ENCODE results near the gene BRWD1. TPM values are rescaled to one million over a fixed set of nuclear protein-coding genes. Genes with fewer than 3 reads are reported as not detected.
A peak's percentile ranks its signal among the peaks of the same experiment; 100 is the strongest.

BRWD1 gene
- total and polyA plus RNA-seq, 7 experiments from 2014 or later = 27.4 to 108 (median 77.9) TPM

GRCh38 chr21:39193380-39193779 lies 120.1 kb downstream of the BRWD1 start:
- H3K9me3 ChIP-seq (ENCODE audit: control insufficient read depth in 2 of 3, low read length in 3 of 3) = no peaks in the 10 kb centered on the region
- Mint-ChIP-seq H3K36me3 (peaks cover 11 to 36% (median 31%) of the 10 kb centered on the region in 5 donors), H3K4me3 (no peak overlapping the region), H3K27me3 (no peaks in the 10 kb centered on the region), H3K4me1 (peaks cover 12 to 48% (median 27%) of the 10 kb centered on the region in 7 donors), H3K27ac (no peak overlapping the region), H3K9me3 (no peaks in the 10 kb centered on the region)
- ChIA-PET CTCF (no interaction called here), POLR2A (no interaction called here)
- DNase-seq (no peak), ATAC-seq (no peak)
- no peaks in the 10 kb centered on the region for H3K27me3 ChIP-seq (ENCODE audit: control insufficient read depth in 2 of 2, insufficient read depth in 2 of 2, low read length in 2 of 2)
- intact Hi-C loops (cut with micrococcal nuclease) = loop anchor here in 1 of 2 donors (2.0 to 5.0 kb wide), 2 partner anchors 17 to 89 kb away; no protein-coding TSS in a partner anchor
- H3K4me3 ChIP-seq (ENCODE audit: low read length) = no peak overlapping the region
- H3K4me1 ChIP-seq (ENCODE audit: control insufficient read depth in 2 of 2, insufficient read depth in 2 of 2, low read length in 2 of 2) = peaks cover 0 to 7% of the 10 kb centered on the region in 2 donors
- H3K36me3 ChIP-seq (ENCODE audit: control insufficient read depth in 2 of 3, insufficient read depth in 3 of 3, low read length in 3 of 3) = peaks cover 0 to 32% (median 8%) of the 10 kb centered on the region in 3 experiments
- H3K27ac ChIP-seq (ENCODE audit: low read depth, low read length) = no peak overlapping the region

DNA sequence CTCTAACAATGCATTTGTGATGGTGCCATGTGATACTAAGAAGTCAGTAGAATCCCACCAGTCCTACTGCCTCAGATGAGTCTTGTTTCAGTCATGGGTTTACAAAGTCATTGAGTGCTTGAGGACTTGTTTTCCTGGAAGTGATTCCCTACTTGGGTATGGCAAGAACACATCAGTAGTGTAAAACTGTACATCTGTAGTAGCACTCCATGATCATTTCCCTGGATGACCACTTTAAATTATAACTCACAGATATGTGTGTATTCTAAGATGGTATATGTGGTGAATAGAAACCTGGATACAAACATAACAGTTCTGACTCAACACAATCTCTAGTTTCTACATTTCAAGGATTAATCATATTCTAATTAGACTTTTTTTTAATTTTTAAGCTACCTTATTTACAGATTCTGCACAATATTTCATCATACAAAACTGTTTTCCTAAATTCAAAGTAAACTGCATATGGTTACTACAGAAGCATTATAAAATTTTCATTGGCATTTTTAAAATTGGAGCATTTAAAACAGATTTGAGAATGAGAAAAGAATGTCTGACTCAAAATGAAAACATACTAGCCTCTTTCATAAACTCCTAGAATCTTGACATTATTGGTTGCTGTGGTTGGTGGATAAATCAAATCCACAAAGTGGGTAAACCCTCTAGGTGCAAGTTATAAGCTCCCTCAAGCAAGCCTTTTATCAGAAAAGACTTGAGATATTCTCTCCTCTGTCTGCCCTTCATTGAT lies 123.4 kb downstream of the BRWD1 start:
- ChIA-PET POLR2A (interaction anchor here (0.7 kb wide), 1 partner anchor 157 kb away, joined by 6 read pairs; no protein-coding TSS in a partner anchor), CTCF (no interaction called here)
- peak overlapping the region in 1 of 10 donors; percentile 19 for H3K4me3 Mint-ChIP-seq
- no peak overlapping the region for H3K27ac ChIP-seq (ENCODE audit: low read depth, low read length)
- no peak overlapping the region for H3K4me3 ChIP-seq (ENCODE audit: low read length)
- H3K4me1 ChIP-seq (ENCODE audit: control insufficient read depth in 2 of 2, insufficient read depth in 2 of 2, low read length in 2 of 2) = no peaks in the 10 kb centered on the region
- H3K27me3 Mint-ChIP-seq = no peaks in the 10 kb centered on the region
- peaks cover 0 to 10% (median 0%) of the 10 kb centered on the region in 3 experiments for H3K36me3 ChIP-seq (ENCODE audit: control insufficient read depth in 2 of 3, insufficient read depth in 3 of 3, low read length in 3 of 3)
- H3K27me3 ChIP-seq (ENCODE audit: control insufficient read depth in 2 of 2, insufficient read depth in 2 of 2, low read length in 2 of 2) = no peaks in the 10 kb centered on the region
- peaks cover 2 to 54% (median 26%) of the 10 kb centered on the region in 7 donors for H3K4me1 Mint-ChIP-seq
- H3K9me3 Mint-ChIP-seq = no peaks in the 10 kb centered on the region
- ATAC-seq (no peak), DNase-seq (no peak)
- intact Hi-C loops (cut with micrococcal nuclease) = loop anchor here (5.0 to 10.0 kb wide), 3 partner anchors 92 to 1925 kb away; partner anchors contain the start of genes DYRK1A (in 1 of the 2) and VPS26C (in 1 of the 2)
- peaks cover 0 to 16% (median 7%) of the 10 kb centered on the region in 5 donors for H3K36me3 Mint-ChIP-seq
- peak overlapping the region in 3 of 9 donors; percentile 20 to 64 (median 23) for H3K27ac Mint-ChIP-seq
- H3K9me3 ChIP-seq (ENCODE audit: control insufficient read depth in 2 of 3, low read length in 3 of 3) = no peaks in the 10 kb centered on the region

GRCh38 chr21:39188521-39189139 lies 124.8 kb downstream of the BRWD1 start:
- Histone ChIP-seq H3K27me3 (ENCODE audit: control insufficient read depth in 2 of 2, insufficient read depth in 2 of 2, low read length in 2 of 2) (no peaks in the 10 kb centered on the region), H3K27ac (ENCODE audit: low read depth, low read length) (no peak overlapping the region), H3K4me3 (ENCODE audit: low read length) (no peak overlapping the region), H3K4me1 (ENCODE audit: control insufficient read depth in 2 of 2, insufficient read depth in 2 of 2, low read length in 2 of 2) (peaks cover 0 to 6% of the 10 kb centered on the region in 2 donors), H3K9me3 (ENCODE audit: control insufficient read depth in 2 of 3, low read length in 3 of 3) (no peaks in the 10 kb centered on the region), H3K36me3 (ENCODE audit: control insufficient read depth in 2 of 3, insufficient read depth in 3 of 3, low read length in 3 of 3) (peaks cover 0 to 4% (median 0%) of the 10 kb centered on the region in 3 experiments)
- ChIA-PET CTCF (no interaction called here), POLR2A (interaction anchor here (0.5 to 0.6 kb wide), 2 partner anchors 24 to 108 kb away, joined by 3 to 4 read pairs; no protein-coding TSS in a partner anchor)
- peaks cover 12 to 55% (median 35%) of the 10 kb centered on the region in 7 donors for H3K4me1 Mint-ChIP-seq
- H3K9me3 Mint-ChIP-seq = no peaks in the 10 kb centered on the region
- H3K4me3 Mint-ChIP-seq = no peak overlapping the region
- H3K36me3 Mint-ChIP-seq = peaks cover 0 to 11% (median 0%) of the 10 kb centered on the region in 5 donors
- peak overlapping the region in 7 of 9 donors; percentile 38 to 76 (median 55) for H3K27ac Mint-ChIP-seq
- no peaks in the 10 kb centered on the region for H3K27me3 Mint-ChIP-seq
- intact Hi-C loops (cut with micrococcal nuclease) = loop anchor here in 1 of 2 donors (10.0 kb wide), 2 partner anchors 1824 to 1924 kb away; partner anchors contain the start of genes DYRK1A and VPS26C
- DNase-seq (no peak), ATAC-seq (no peak)

DNA sequence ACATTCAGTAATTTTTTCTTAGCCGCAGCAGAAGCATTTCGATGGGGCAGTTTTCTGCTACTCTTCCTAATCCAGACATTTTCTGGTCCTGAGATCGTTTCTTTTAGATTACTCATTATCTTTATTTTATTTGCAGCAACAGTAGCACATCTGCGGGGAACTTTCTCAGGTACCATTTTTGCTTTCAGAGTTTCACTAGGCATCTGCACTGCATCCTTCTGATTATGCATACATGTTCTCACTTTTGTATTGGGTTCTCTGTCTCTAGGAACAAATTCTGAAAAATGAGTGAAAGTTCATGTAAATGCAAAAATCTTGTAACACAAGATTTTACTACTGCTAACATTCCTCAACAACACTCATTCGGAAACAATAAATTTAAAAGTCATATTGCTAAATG lies 126.3 kb downstream of the BRWD1 start:
- H3K27me3 ChIP-seq (ENCODE audit: control insufficient read depth in 2 of 2, insufficient read depth in 2 of 2, low read length in 2 of 2) = no peaks in the 10 kb centered on the region
- Mint-ChIP-seq H3K36me3 (peaks cover 0 to 11% (median 0%) of the 10 kb centered on the region in 5 donors), H3K9me3 (peaks cover 0 to 2% (median 0%) of the 10 kb centered on the region in 11 donors), H3K27ac (peak overlapping the region in 7 of 9 donors; percentile 25 to 76 (median 63)), H3K4me3 (no peak overlapping the region), H3K4me1 (peaks cover 17 to 51% (median 39%) of the 10 kb centered on the region in 7 donors), H3K27me3 (no peaks in the 10 kb centered on the region)
- H3K27ac ChIP-seq (ENCODE audit: low read depth, low read length) = no peak overlapping the region
- ChIA-PET CTCF (no interaction called here), POLR2A (interaction anchor here (0.6 kb wide), 1 partner anchor 79 kb away, joined by 3 read pairs; no protein-coding TSS in a partner anchor)
- ATAC-seq (no peak), DNase-seq (no peak)
- H3K4me1 ChIP-seq (ENCODE audit: control insufficient read depth in 2 of 2, insufficient read depth in 2 of 2, low read length in 2 of 2) = peaks cover 4 to 9% of the 10 kb centered on the region in 2 donors
- intact Hi-C loops (cut with micrococcal nuclease) = loop anchor here in 1 of 2 donors (10.0 kb wide), 2 partner anchors 1822 to 1922 kb away; partner anchors contain the start of genes DYRK1A and VPS26C
- peaks cover 0 to 11% (median 0%) of the 10 kb centered on the region in 3 experiments for H3K36me3 ChIP-seq (ENCODE audit: control insufficient read depth in 2 of 3, insufficient read depth in 3 of 3, low read length in 3 of 3)
- H3K9me3 ChIP-seq (ENCODE audit: control insufficient read depth in 2 of 3, low read length in 3 of 3) = no peaks in the 10 kb centered on the region
- no peak overlapping the region for H3K4me3 ChIP-seq (ENCODE audit: low read length)

DNA sequence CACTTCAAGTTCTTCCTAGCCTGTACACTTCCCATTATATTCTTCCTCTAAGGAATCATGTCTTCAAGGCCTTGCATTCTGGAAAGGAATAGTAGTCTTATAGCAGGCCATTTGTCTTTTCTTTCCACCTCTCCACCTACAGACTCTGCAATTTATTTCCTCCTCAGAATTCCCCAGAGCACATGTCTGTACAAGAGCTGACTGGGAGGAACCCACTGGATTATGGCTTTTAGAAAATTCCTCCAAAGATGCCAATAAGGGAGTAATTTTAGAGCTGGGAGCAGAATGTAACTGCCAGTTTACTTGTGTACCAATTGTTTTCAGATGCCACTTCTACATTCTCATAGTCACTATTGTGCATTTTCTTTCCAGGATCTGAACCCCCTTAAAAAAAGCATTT lies 126.8 kb downstream of the BRWD1 start:
- intact Hi-C loops (cut with micrococcal nuclease) = loop anchor here in 1 of 2 donors (10.0 kb wide), 2 partner anchors 1822 to 1922 kb away; partner anchors contain the start of genes DYRK1A and VPS26C
- H3K4me3 Mint-ChIP-seq = no peak overlapping the region
- Histone ChIP-seq H3K4me3 (ENCODE audit: low read length) (no peak overlapping the region), H3K27ac (ENCODE audit: low read depth, low read length) (no peak overlapping the region), H3K4me1 (ENCODE audit: control insufficient read depth in 2 of 2, insufficient read depth in 2 of 2, low read length in 2 of 2) (peaks cover 9% of the 10 kb centered on the region in 2 donors), H3K9me3 (ENCODE audit: control insufficient read depth in 2 of 3, low read length in 3 of 3) (no peaks in the 10 kb centered on the region), H3K27me3 (ENCODE audit: control insufficient read depth in 2 of 2, insufficient read depth in 2 of 2, low read length in 2 of 2) (no peaks in the 10 kb centered on the region), H3K36me3 (ENCODE audit: control insufficient read depth in 2 of 3, insufficient read depth in 3 of 3, low read length in 3 of 3) (peaks cover 0 to 11% (median 0%) of the 10 kb centered on the region in 3 experiments)
- peaks cover 22 to 56% (median 44%) of the 10 kb centered on the region in 7 donors for H3K4me1 Mint-ChIP-seq
- CTCF ChIA-PET = no interaction called here
- H3K9me3 Mint-ChIP-seq = peaks cover 0 to 2% (median 0%) of the 10 kb centered on the region in 11 donors
- H3K36me3 Mint-ChIP-seq = peaks cover 0 to 9% (median 0%) of the 10 kb centered on the region in 5 donors
- H3K27ac Mint-ChIP-seq = peak overlapping the region in 7 of 9 donors; percentile 25 to 76 (median 59)
- no peak for DNase-seq
- ATAC-seq = no peak
- POLR2A ChIA-PET = interaction anchor here (0.6 kb wide), 1 partner anchor 79 kb away, joined by 3 read pairs; no protein-coding TSS in a partner anchor
- no peaks in the 10 kb centered on the region for H3K27me3 Mint-ChIP-seq

GRCh38 chr21:39185157-39185556 lies 128.3 kb downstream of the BRWD1 start:
- H3K4me3 Mint-ChIP-seq = peak overlapping the region in 9 of 10 donors; percentile 5 to 100 (median 97)

More at GRCh38 chr21:39185157-39185556, 128.3 kb downstream of the BRWD1 start:
- Mint-ChIP-seq H3K4me1 (peaks cover 28 to 68% (median 48%) of the 10 kb centered on the region in 7 donors), H3K27ac (peak overlapping the region in 7 of 9 donors; percentile 45 to 95 (median 91)), H3K9me3 (peaks cover 0 to 2% (median 0%) of the 10 kb centered on the region in 11 donors), H3K27me3 (no peaks in the 10 kb centered on the region), H3K36me3 (peaks cover 0 to 11% (median 0%) of the 10 kb centered on the region in 5 donors)
- H3K27ac ChIP-seq (ENCODE audit: low read depth, low read length) = peak overlapping the region; percentile 93
- H3K27me3 ChIP-seq (ENCODE audit: control insufficient read depth in 2 of 2, insufficient read depth in 2 of 2, low read length in 2 of 2) = no peaks in the 10 kb centered on the region
- intact Hi-C loops (cut with micrococcal nuclease) = loop anchor here (2.0 to 10.0 kb wide), 4 partner anchors 14 to 1920 kb away; partner anchors contain the start of genes DYRK1A (in 1 of the 2) and VPS26C (in 1 of the 2)
- H3K9me3 ChIP-seq (ENCODE audit: control insufficient read depth in 2 of 3, low read length in 3 of 3) = no peaks in the 10 kb centered on the region
- DNase-seq (no peak), ATAC-seq (no peak)
- peaks cover 0 to 11% (median 0%) of the 10 kb centered on the region in 3 experiments for H3K36me3 ChIP-seq (ENCODE audit: control insufficient read depth in 2 of 3, insufficient read depth in 3 of 3, low read length in 3 of 3)
- peaks cover 9% of the 10 kb centered on the region in 2 donors for H3K4me1 ChIP-seq (ENCODE audit: control insufficient read depth in 2 of 2, insufficient read depth in 2 of 2, low read length in 2 of 2)
- ChIA-PET POLR2A (interaction anchor here (0.6 kb wide), 1 partner anchor 14 kb away, joined by 3 read pairs; no protein-coding TSS in a partner anchor), CTCF (no interaction called here)
- H3K4me3 ChIP-seq (ENCODE audit: low read length) = no peak overlapping the region
